OCI-LY7 (cell line): ENCODE data around the gene TAMALIN. TPM values are rescaled to one million over a fixed set of nuclear protein-coding genes. Genes with fewer than 3 reads are reported as not detected.

Experiments
- BruUV-seq: library from RNA; stranded (reverse); fragments of 400-500 nt; replicated peaks from 2 replicates; lab custom pipeline; 2021; lab: Mats Ljungman, UMichigan
- CTCF ChIA-PET: fragments of 300-600 bp; sonication (Branson Sonifier 250); formaldehyde crosslinking; loops from one replicate; lab custom pipeline; 2022; ENCODE audit warnings: antibody characterized with exemption; ENCODE audit not compliant: unreplicated experiment; lab: Charles Lee
- POLR2A ChIA-PET: fragments of 300-600 bp; sonication (Branson Sonifier 250); formaldehyde crosslinking; loops from one replicate; lab custom pipeline; 2022; ENCODE audit warnings: antibody characterized with exemption; lab: Charles Lee
- DNase-seq: peaks from one replicate; pipeline ENCODE4 v3.0.0-alpha.2; 2015; ENCODE audit warnings: low spot score
- H2AFZ ChIP-seq: fragments of 200-600 bp; sonication (generic), shearing (Covaris generic); 2 replicates; pipeline ENCODE4 v1.6.1; 2014; ENCODE audit warnings: mild to moderate bottlenecking, antibody characterized with exemption, low read length, moderate library complexity
- H3K27ac ChIP-seq: fragments of 200-600 bp; sonication (generic); 2 replicates; pipeline ENCODE4 v1.5.1; 2014; ENCODE audit warnings: mixed run types, low read depth, mild to moderate bottlenecking, moderate library complexity, low read length, inconsistent platforms; ENCODE audit not compliant: poor library complexity, severe bottlenecking
- H3K36me3 ChIP-seq: fragments of 200-600 bp; sonication (generic); 2 replicates; pipeline ENCODE4 v1.6.1; 2014; ENCODE audit warnings: mild to moderate bottlenecking, antibody characterized with exemption, low read length, moderate library complexity, mixed read lengths; ENCODE audit not compliant: insufficient read depth
- H3K4me1 ChIP-seq: fragments of 200-600 bp; sonication (generic); 2 replicates; pipeline ENCODE4 v1.5.1; 2014; ENCODE audit warnings: mild to moderate bottlenecking, low read length; ENCODE audit not compliant: insufficient read depth, poor library complexity, severe bottlenecking
- H3K4me2 ChIP-seq: fragments of 200-600 bp; sonication (generic); 2 replicates; pipeline ENCODE4 v1.6.1; 2014; ENCODE audit warnings: mild to moderate bottlenecking, low read length
- H3K4me3 ChIP-seq: fragments of 200-600 bp; sonication (generic); 2 replicates; pipeline ENCODE4 v1.5.1; 2014; ENCODE audit warnings: mild to moderate bottlenecking, low read depth, low read length; ENCODE audit not compliant: poor library complexity, severe bottlenecking
- H3K79me2 ChIP-seq: fragments of 200-600 bp; sonication (generic); 2 replicates; pipeline ENCODE4 v1.6.1; 2016; ENCODE audit warnings: low read depth, mild to moderate bottlenecking, low read length, moderate library complexity, mixed read lengths; ENCODE audit not compliant: insufficient read depth
- H3K9me2 ChIP-seq: fragments of 200-600 bp; sonication (generic); 2 replicates; pipeline ENCODE4 v1.6.1; 2016; ENCODE audit warnings: mild to moderate bottlenecking, low read length, mixed read lengths; ENCODE audit not compliant: insufficient read depth
- H3K9me3 ChIP-seq: fragments of 200-600 bp; sonication (generic); 2 replicates; pipeline ENCODE4 v1.6.1; 2014; ENCODE audit warnings: mild to moderate bottlenecking, mixed run types, low read length, mixed read lengths
- H4K20me1 ChIP-seq: fragments of 200-600 bp; sonication (generic); 2 replicates; pipeline ENCODE4 v1.6.1; 2014; ENCODE audit warnings: mild to moderate bottlenecking, antibody characterized with exemption, low read length, moderate library complexity, mixed read lengths; ENCODE audit not compliant: insufficient read depth
- CTCF ChIP-seq: fragments of 200-600 bp; sonication (generic); conservative IDR thresholded peaks from 2 replicates; pipeline ENCODE4 v1.5.1; 2014; ENCODE audit warnings: mild to moderate bottlenecking, antibody characterized with exemption, low read length, moderate library complexity, mixed read lengths
- EZH2phosphoT487 ChIP-seq: fragments of 200-600 bp; sonication (generic); IDR thresholded peaks from 2 replicates; pipeline ENCODE4 v1.6.1; 2018; ENCODE audit warnings: low read depth, borderline replicate concordance, mild to moderate bottlenecking, mixed run types, antibody characterized with exemption, low read length, moderate library complexity, mixed read lengths
- intact Hi-C: fragments of 100-400 bp; cut with micrococcal nuclease; formaldehyde crosslinking; loops from one replicate; pipeline ENCODE4 v1.10.0; 2022; ENCODE audit not compliant: unreplicated experiment
- total RNA-seq, 2 experiments: library from RNA; depleted of rRNA in 1 of 2; stranded (reverse); fragments of >200 nt in 1 of 2; shearing (Covaris generic) in 1 of 2; gene quantifications; 2 replicates each; pipeline ENCODE4 v1.2.3, GENCODE V29; 2014 to 2022

The TAMALIN gene
- total RNA-seq, 2 experiments from 2014 or later = 0.66 to 1.3 TPM

- Histone ChIP-seq H3K9me2 (no peaks in the 10 kb centered on the region), H2AFZ (no peak overlapping the region), H3K4me1 (peaks cover 43% of the 10 kb centered on the region), H3K27ac (no peak overlapping the region), H3K4me2 (no peak overlapping the region), H4K20me1 (no peaks in the 10 kb centered on the region), H3K9me3 (no peaks in the 10 kb centered on the region), H3K79me2 (no peaks in the 10 kb centered on the region; the same call in 1 of the 2 replicates), H3K4me3 (no peak overlapping the region), H3K36me3 (peaks cover 19% of the 10 kb centered on the region; the same call in 1 of the 2 replicates)
- ChIA-PET CTCF (no interaction called here), POLR2A (interaction anchor here (0.5 kb wide), 1 partner anchor 75 kb away, joined by 3 read pairs; no protein-coding TSS in a partner anchor)
- no peak for DNase-seq
- no TSS peak for BruUV-seq
- TF ChIP-seq CTCF = no peak
- TF ChIP-seq EZH2phosphoT487 = no peak
- intact Hi-C loops = no loop called here
Measured at GRCh38 chr12:52049286-52049685, 42.5 kb downstream of the TAMALIN start.

- Histone ChIP-seq H2AFZ (no peak overlapping the region), H4K20me1 (no peaks in the 10 kb centered on the region), H3K79me2 (no peaks in the 10 kb centered on the region; the same call in 1 of the 2 replicates), H3K4me2 (peak overlapping the region; percentile 85), H3K9me2 (no peaks in the 10 kb centered on the region), H3K9me3 (no peaks in the 10 kb centered on the region), H3K4me1 (peaks cover 43% of the 10 kb centered on the region), H3K36me3 (peaks cover 20% of the 10 kb centered on the region), H3K4me3 (peak overlapping the region; percentile 68), H3K27ac (no peak overlapping the region)
- CTCF ChIA-PET = no interaction called here
- no peak for DNase-seq
- BruUV-seq = no TSS peak
- POLR2A ChIA-PET = no interaction called here
- intact Hi-C loops = loop anchor here (2.0 kb wide), 2 partner anchors 13 to 25 kb away; no protein-coding TSS in a partner anchor
- TF ChIP-seq CTCF (no peak), EZH2phosphoT487 (no peak)
Measured at GRCh38 chr12:52049688-52050087, 42.9 kb downstream of the TAMALIN start.

- Histone ChIP-seq H3K27ac (peak overlapping the region; percentile 66), H3K9me2 (no peaks in the 10 kb centered on the region), H4K20me1 (no peaks in the 10 kb centered on the region), H3K4me1 (peaks cover 43% of the 10 kb centered on the region), H3K9me3 (no peaks in the 10 kb centered on the region), H2AFZ (peak overlapping the region; percentile 30; the same call in 1 of the 2 replicates), H3K36me3 (peaks cover 24% of the 10 kb centered on the region), H3K79me2 (no peaks in the 10 kb centered on the region; the same call in 1 of the 2 replicates), H3K4me3 (peak overlapping the region; percentile 68), H3K4me2 (peak overlapping the region; percentile 85)
- TF ChIP-seq CTCF (no peak), EZH2phosphoT487 (no peak)
- BruUV-seq = no TSS peak
- peak; percentile 17 for DNase-seq
- intact Hi-C loops = loop anchor here (2.0 kb wide), 2 partner anchors 13 to 25 kb away; no protein-coding TSS in a partner anchor
- CTCF ChIA-PET = interaction anchor here (0.7 kb wide), 1 partner anchor 25 kb away, joined by 3 read pairs; no protein-coding TSS in a partner anchor
- POLR2A ChIA-PET = interaction anchor here (0.7 to 1.4 kb wide), 6 partner anchors 9 to 31 kb away, joined by 3 to 10 read pairs (median 3); no protein-coding TSS in a partner anchor
Measured at GRCh38 chr12:52050116-52050757, 43.5 kb downstream of the TAMALIN start.
